PFSK-1 (cell line): Measurements from ENCODE around the gene PDGFD.

Experiments
- FOXP2 ChIP-seq: optimal IDR thresholded peaks from 2 replicates; pipeline ENCODE3; 2011; ENCODE audit warnings: borderline replicate concordance, control low read depth, inconsistent platforms; ENCODE audit not compliant: insufficient read depth; ENCODE audit errors: extremely low read length, extremely low read depth
- POLR2AphosphoS5 ChIP-seq: IDR thresholded peaks from 2 replicates; pipeline ENCODE4 v1.6.1; 2012; ENCODE audit warnings: low read depth, mild to moderate bottlenecking, control low read depth, low read length, moderate library complexity
- REST ChIP-seq, 2 experiments: IDR thresholded peaks; 2 replicates each; pipeline versions ENCODE4 v1.6.1 to v1.8.0; 2011 to 2012; ENCODE audit warnings: low read depth in 2 of 2, low read length in 2 of 2, control low read depth in 1 of 2, inconsistent platforms in 1 of 2, mild to moderate bottlenecking in 1 of 2, moderate library complexity in 1 of 2; ENCODE audit not compliant: insufficient read depth in 1 of 2
- SIN3A ChIP-seq: IDR thresholded peaks from 2 replicates; pipeline ENCODE4 v1.6.1; 2012; ENCODE audit warnings: mild to moderate bottlenecking, low read length, moderate library complexity, borderline replicate concordance; ENCODE audit not compliant: insufficient read depth
- TAF1 ChIP-seq: IDR thresholded peaks from 2 replicates; pipeline ENCODE4 v1.6.1; 2012; ENCODE audit warnings: low read length, control low read depth, borderline replicate concordance; ENCODE audit not compliant: insufficient read depth

Gene PDGFD

GRCh38 chr11:104146943-104147342 lies 17.0 kb downstream of the PDGFD start:
- TF ChIP-seq FOXP2: no peak
- no peak for TF ChIP-seq TAF1
- TF ChIP-seq SIN3A: no peak
- no peak for TF ChIP-seq POLR2AphosphoS5
- TF ChIP-seq REST (IDR thresholded peaks at IDR 0.05; ENCODE audit: insufficient read depth in 1 of 2, low read depth in 2 of 2, low read length in 2 of 2): no peak

GRCh38 chr11:104146421-104146820 lies 17.5 kb downstream of the PDGFD start:
- TF ChIP-seq POLR2AphosphoS5 (no peak), TAF1 (no peak)

- TF ChIP-seq POLR2AphosphoS5 (no peak), REST (IDR thresholded peaks at IDR 0.05; ENCODE audit: insufficient read depth in 1 of 2, low read depth in 2 of 2, low read length in 2 of 2) (no peak), TAF1 (no peak), FOXP2 (no peak), SIN3A (no peak)
Measured at GRCh38 chr11:104145062-104145461, 18.9 kb downstream of the PDGFD start.

GRCh38 chr11:104142698-104143097 lies 21.2 kb downstream of the PDGFD start:
- TF ChIP-seq REST (IDR thresholded peaks at IDR 0.05; ENCODE audit: insufficient read depth in 1 of 2, low read depth in 2 of 2, low read length in 2 of 2) (no peak), SIN3A (no peak), FOXP2 (no peak), POLR2AphosphoS5 (no peak), TAF1 (no peak)

GRCh38 chr11:104136861-104137260 lies 27.1 kb downstream of the PDGFD start:
- no peak for TF ChIP-seq POLR2AphosphoS5
- no peak for TF ChIP-seq TAF1
- TF ChIP-seq REST (IDR thresholded peaks at IDR 0.05; ENCODE audit: insufficient read depth in 1 of 2, low read depth in 2 of 2, low read length in 2 of 2): no peak
- TF ChIP-seq FOXP2: no peak
- TF ChIP-seq SIN3A: no peak
